T follicular helper cell (primary cell): ENCODE measurements around the gene ATP5PD.
A peak's percentile ranks its signal among the peaks of the same experiment; 100 is the strongest.
"Not testable (repeated sequence)": the region's sequence is repeated elsewhere in the genome, so short reads cannot be mapped to it uniquely, and the experiment has no call there.

Experiments
- DNase-seq: peaks from one replicate; pipeline ENCODE4 v3.0.0-alpha.2; 2020; ENCODE audit warnings: low read depth

ATP5PD gene

DNA sequence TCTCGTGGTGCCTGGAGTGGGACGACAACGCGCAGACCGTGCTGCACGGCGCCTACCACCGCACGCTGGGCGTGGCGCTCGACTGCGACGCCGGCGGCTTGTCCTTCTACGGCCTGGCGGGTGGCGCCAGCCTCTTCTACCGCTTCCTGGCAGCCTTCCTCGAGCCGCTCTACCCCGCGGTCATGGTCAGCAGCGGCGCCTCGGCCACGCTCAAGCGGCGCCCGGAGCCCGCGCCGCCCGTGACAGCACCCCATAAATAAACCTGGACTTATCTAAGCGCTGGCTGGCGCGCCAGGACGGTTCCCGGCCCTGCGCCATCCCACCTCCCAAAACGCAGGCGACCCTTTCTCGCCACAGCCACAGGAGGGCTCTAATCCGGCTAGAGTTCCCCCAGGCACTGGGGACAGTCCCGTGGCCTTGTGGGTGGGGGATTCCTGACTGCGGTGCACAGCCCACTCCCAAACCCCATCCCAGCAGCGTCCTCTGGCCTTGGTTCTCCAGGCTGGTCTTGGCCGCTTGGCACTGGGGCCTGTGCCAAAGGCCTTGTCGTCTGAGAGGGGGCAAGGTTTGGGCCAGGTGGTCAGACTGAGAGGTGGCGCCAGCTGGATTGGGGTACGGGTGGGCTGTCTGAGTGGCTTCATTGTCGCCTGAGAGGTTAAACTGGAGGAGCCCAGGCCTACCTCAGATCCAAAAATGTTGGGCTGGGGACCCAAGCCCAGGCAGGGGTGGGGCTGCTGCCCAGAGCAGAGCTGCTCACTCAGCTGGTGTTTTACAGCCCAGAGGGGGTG is 30.9 kb upstream of the ATP5PD start:
- peak; percentile 19 for DNase-seq

DNA sequence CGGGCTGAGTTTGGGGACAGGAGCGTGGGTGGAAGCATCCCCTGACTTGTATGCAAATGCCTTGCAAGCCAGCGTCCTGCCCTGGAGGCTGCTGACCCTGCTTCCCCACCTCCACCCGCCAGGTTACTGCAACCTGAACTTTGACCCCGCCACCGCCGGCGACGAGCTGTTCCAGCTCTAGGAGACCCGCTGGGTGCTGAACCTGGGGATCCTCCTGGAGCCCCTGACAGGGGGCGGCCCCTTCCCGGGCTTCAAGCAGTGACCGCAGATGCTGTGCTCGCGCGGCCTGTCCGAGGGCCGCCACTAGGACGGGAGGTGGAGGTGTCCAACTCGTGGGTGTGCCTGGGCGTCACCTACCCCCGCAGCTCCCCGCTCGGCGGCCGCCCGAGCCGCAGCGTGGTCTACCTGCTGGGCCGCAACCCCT is 30.3 kb upstream of the ATP5PD start:
- DNase-seq: no peak

DNA sequence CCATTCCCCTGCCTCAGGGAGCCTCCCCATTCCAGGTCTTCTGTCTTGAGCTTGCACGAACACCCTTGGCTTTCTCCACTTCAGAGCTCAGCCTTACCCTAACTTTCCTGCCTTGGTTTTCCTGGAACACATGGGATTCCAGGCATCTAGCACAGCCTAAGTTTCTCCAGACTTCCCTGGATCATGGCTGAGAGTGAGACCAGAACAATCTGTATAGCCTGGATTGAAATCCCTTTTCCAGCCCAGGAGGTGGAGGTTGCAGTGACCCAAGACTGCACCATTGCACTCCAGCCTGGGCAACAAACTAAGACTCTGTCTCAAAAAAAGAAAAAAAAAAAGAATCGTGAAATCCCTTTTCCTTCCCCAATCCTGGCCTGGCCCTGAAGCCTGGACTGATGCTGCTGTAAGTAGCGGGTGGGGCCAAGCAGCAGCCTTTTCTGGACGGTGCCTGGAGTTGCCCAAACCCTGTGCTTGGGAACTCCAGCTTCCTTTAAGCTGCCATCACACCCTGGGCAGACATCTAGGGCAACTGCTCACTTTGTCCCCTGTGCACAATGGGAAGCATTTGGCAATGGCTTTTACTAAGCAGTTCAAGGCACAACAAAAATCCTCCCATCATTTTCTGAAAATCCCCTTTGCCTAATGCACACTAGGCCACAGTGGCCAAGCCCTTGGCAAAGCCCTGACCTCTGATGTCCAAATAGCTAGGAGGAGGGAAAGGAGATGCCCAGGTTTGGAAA is 29.0 kb upstream of the ATP5PD start:
- DNase-seq: no peak

DNA sequence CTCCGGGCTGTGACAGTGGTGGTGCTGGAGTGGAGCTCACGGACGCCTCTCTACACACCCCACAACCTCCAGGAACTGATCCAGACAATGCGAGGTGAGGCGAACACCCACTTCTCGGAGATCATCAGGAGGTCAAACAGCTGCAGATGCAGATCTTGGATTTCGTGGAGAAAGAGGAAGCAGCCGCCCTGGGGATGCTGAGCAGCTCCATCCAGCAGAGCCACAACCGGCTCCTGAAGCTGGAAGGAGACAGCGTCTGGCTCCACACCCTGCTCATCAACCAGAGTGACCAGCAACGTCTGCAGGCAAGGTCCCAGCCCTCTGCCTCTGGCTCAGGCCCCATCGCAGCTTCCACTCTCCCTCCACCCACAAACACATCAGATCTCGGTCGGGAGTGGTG is 27.8 kb upstream of the ATP5PD start:
- DNase-seq: no peak

DNA sequence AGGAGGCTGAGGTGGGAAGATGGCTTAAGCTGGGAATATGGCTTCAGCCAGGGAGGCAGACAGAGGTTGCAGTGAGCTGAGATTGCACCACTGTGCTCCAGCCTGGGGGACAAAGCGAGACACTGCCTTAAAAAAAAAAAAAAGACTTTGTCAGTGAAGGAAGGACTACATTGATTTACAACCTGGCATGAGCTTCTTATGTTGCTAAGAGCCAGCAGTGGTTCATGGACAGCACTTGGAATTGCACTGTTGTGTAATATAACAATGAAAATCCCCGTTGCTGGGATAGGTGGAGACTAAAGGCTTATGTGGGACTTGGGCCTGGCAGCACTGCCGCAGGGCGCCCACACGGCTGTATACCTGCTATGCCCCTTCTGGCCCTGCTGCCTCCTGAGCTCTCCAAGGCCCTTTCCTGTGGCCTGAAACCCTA is 26.9 kb upstream of the ATP5PD start:
- no peak for DNase-seq

DNA sequence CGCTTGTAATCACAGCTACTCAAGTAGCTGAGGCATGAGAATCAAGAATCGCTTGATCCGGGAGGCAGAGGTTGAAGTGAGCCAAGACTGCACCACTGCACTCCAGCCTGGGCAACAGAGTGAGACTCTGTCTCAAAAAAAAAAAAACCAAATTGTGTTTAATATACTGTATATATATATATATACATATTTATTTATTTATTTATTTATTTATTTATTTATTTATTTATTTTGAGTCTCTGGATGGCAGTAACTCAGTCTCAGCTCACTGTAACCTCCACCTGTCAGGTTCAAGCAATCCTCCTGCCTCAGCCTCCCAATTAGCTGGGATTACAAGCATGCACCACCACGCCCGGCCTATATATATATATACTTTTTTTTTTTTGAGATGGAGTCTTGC is 26.1 kb upstream of the ATP5PD start:
- DNase-seq: not testable (repeated sequence)

DNA sequence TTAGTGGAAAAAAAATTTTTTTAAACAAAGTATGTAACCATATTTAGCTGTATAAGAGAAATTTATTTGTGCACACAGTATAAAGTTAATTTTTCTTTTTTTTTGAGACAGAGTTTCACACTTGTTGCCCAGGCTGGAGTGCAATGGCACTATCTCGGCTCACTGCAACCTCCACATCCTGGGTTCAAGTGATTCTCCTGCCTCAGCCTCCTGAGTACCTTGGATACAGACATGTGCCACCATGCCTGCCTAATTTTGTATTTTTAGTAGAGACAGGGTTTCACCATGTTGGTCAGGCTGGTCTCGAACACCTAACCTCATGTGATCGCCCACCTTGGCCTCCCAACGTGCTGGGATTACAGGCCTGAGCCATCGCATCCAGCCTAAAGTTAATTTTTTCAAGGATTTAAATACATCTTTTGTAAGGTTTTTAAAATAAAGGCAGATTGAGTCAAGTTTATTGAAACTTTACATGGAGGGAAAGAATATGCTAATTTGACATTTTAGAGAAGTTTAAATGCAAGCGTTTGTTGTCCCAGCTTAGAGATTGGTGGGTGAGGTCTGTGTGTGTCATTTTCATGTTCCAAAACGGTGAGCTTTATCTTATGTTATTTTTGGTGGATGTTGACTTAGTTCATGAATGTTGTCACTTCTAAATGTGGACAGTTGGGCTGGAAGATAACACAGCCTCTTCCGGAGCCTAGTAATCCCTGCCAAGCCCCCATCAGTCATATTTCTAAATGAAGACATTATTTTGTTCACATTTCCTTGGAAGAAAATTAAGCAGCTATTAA is 24.9 kb upstream of the ATP5PD start:
- not testable (repeated sequence) for DNase-seq

DNA sequence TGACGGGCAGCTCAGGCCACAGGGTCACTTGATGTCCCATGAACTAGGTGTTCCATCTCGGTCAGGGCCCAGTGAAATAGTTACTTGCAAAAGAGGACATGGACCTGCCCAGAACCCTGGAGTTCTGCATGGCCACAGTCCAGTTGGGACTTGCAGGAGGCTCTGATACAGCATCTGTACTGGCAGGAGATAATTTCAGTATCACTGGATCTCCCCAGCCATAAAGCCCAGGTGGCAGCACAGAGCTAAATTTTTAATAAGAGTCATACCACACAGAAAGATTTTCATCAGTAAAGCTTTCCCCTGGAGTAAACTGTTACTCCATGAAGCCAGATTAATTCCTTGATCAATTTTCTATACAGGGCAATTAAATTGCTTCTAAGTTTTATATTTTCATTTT is 23.0 kb upstream of the ATP5PD start:
- no peak for DNase-seq

DNA sequence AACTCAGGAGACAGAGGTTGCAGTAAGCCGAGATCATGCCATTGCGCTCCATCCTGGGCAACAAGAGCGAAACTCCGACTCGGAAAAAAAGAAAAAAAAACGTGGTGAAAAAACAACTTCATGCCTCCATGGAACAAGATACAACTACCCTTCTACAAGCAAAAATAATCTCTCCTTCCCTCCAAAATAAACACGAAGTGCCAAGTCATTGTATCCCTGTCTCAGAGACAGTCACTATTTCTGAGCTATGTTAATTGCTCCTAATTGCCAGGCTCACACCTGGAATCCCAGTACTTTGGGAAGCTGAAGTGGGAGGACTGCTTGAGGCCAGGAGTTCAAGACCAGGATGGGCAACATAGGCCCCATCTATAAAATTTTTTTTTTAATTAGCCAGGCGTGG is 22.0 kb upstream of the ATP5PD start:
- DNase-seq: no peak

DNA sequence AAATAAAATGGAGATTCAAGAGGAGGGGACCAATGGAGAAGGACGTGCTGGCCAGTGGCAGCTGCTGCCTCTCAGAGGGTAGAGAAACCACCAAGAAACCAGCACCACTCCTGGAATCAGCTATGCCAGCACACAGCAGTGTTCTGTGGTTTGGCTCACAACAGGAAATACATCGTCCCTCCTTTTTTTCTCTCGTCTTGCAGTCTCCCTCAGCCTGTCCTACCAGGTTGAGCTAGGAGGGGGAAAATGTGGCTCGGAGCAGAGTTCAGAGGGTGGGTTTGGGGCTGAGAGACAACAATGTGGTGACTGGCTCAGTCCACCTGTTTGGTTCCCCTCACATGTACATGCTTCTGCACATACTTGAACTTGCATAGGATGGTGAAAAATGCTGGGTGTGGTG is 21.1 kb upstream of the ATP5PD start:
- no peak for DNase-seq

DNA sequence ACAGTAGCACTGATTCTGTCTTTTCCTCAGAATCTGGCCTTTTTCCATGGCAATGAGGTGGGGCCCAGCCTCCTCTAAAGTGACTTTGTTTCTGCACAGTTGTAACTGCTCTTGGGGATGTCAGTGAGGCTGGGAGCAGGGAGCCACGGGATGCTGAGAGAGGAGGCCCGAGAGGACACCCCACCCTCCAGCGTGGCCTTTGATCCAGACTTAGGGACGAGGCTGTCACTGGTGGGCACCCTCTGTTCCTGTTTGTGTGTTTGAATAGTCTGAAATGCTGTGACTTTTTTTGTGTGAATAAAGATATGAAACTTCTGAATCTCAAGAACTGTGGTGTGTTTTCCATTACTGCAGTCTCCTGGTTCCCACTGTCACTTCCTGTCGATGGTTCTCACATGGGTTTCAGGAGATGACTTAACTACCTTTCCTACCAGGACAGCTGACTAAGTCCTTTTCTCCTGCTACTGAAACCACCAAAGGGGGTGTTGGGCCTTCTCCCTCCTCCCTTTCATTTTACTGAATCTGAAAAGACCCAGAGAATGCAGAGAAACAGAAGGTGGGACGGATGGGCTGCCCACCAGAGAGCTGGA is 18.9 kb upstream of the ATP5PD start:
- DNase-seq: no peak

DNA sequence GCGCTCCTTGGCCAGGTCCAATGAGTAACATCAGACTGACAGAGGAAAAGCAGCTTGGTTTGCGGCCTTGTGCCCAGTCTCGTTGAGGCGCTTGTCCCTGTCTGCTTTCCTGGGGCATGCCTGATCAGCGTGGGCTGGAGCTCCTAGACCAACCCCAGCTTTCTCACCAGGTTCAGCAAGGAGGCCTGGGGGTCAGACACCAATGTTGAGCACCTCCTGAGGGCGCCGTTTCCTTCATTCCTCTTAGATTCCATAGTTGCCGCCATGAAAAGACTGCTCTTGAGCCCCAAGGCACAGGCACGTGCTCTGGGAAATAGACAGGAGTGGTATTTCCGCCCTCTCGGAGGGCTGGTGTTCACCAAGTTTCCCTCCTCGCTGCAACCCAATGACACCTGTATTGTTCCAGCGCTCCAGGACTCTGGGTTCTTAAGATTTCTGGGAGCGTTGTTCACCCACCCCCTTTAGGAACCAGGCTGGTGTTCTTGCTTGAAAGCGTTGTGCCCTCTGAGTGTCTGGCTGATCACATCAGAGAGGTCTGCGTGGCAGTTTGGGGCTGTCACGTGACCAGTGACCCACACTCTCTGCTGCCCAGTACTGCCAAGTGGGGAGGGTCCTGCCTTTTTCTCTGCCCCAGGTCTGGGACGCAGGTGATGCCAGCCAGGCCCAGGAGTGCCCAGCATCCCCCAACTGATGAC is 18.2 kb upstream of the ATP5PD start:
- no peak for DNase-seq

DNA sequence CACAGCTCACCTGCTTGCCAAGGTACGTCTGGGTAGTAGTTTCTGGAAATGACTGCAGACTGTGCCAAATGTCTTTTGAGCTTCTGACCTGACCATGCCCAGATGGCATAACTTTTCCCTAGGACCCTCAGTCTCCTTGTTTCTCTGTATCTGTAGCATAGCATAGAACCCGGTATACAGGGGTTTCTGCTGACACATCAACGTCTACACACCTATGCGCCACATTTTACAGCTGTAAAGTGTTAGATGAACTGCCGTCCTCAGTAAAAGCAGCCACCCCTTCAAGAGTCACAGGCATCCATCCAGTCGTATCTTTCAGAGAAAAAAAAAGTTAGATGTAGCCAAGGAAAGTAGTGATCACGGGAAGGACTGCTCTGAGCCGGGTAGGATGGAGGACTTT is 17.7 kb upstream of the ATP5PD start:
- DNase-seq: no peak

DNA sequence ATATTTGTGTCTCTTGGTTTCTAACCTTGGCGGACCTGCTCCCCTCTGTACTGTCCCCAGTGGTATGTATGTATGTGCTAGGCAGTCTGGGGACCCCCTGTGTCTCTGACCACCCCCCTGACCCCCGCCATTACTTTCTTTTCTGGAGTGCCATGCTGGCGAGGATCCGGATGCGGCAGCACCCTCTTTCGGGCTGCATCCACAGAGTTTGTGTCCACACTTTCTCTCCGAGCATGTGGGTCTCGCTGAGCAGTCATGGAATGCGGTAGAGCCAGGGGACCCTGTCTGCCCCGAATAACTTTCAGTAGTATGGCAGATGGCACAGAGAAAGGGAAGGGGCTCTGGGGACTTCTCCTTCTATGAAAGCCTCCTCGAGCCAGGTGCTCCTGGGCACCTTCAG is 17.3 kb upstream of the ATP5PD start:
- no peak for DNase-seq

DNA sequence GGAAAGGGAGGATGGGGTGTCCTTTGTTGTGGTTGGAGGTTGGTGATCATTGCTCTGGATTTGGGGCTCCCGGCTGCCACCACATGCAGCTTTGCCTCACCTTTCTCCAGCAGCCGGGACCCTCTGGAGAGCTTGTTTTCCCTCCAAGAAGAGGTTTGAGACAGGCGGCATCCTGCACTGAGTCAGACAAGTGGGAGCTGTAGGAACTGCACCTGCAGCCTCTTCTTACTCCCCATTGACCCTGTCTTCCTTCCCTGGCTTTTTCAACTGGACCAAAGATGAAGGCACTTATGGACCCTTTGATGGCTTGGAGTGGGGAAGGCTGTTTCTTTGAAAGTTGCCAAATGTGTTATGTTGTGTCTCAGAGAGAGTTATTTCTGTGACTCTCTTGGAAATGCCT is 16.9 kb upstream of the ATP5PD start:
- no peak for DNase-seq

DNA sequence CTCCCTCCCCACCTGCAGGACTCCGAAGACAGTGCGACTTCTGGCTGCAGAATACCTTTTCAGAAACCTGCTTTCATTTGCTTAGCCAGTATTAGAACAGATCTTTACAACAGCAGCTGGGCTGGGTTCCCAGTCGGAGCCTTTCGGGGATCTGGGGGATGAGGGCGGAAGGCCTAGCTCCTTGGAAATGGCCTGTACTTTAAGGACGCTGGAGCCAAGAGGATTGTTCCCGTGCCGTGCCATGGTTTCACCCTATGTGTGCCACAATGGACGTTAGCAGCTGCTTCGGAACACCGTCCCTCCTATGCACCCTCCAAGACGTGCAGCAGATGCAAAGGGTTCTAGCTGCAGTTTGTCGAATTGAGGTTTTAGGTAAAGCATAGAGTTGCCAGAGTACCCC is 16.4 kb upstream of the ATP5PD start:
- no peak for DNase-seq

DNA sequence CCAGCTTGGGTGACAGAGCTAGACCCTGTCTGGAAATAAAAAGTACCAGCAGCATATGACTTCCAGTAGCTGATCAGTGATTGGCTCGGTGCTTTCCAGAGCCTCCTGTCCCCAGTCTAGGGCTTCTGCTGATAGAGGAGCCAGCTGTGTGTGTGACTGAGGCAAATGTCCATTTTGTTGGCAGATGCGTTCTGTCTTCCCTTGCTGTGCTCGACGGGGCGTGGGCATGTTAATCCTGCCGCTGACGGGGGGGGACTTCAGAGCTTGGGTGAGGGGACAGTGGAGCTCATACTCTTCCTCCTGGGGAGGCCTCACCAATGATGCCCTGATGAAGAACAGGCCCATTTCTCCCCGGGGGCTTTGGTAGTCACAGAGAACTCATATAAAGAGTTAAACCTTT is 14.8 kb upstream of the ATP5PD start:
- DNase-seq: no peak

DNA sequence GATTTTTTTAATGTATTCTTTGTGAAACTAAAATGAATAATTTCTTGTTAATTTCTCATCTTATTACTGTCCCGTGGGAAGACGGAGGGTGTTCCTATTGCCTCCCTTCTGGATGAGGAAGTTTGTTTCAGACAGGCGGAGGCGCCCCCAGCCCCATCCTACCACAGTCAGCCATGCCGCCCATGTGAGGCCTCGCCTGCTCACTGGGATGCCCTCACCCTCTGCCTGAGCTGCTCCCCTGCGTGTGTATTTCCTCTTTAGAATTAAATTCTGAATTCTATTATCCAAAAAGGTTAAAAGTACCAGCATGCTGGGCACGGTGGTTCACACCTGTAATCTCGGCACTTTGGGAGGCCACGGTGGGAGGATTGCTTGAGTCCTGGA is 14.3 kb upstream of the ATP5PD start:
- DNase-seq: no peak

DNA sequence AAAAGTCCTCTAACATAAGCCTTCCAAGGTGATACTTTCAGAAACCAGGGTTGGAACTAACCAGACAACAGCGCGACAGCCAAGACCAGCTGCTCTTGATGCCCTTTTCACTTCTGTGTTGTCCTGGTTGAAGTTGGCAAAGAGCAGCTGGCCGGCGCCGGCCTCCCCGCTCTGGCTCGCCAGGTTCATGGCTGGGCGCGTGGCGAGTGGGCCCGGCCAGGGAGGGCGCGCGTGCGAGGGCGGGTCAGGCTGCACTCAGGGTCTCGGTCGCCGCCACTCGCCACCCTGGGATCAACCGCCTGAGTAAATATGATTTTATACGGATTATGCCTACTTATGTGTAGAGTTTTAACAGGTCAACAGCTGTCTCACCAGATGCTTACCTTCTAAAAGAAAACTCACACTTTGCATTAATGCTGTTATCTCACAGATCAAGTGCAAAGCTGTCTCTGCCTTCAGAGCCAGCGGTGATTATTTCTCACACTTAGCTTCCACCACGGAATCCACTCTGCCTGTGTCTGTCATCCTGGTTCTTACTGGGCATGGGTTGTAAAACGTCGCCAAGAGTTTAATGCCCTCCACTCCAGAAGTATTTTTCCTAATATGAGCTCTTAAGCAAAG is 13.8 kb upstream of the ATP5PD start:
- DNase-seq: no peak

DNA sequence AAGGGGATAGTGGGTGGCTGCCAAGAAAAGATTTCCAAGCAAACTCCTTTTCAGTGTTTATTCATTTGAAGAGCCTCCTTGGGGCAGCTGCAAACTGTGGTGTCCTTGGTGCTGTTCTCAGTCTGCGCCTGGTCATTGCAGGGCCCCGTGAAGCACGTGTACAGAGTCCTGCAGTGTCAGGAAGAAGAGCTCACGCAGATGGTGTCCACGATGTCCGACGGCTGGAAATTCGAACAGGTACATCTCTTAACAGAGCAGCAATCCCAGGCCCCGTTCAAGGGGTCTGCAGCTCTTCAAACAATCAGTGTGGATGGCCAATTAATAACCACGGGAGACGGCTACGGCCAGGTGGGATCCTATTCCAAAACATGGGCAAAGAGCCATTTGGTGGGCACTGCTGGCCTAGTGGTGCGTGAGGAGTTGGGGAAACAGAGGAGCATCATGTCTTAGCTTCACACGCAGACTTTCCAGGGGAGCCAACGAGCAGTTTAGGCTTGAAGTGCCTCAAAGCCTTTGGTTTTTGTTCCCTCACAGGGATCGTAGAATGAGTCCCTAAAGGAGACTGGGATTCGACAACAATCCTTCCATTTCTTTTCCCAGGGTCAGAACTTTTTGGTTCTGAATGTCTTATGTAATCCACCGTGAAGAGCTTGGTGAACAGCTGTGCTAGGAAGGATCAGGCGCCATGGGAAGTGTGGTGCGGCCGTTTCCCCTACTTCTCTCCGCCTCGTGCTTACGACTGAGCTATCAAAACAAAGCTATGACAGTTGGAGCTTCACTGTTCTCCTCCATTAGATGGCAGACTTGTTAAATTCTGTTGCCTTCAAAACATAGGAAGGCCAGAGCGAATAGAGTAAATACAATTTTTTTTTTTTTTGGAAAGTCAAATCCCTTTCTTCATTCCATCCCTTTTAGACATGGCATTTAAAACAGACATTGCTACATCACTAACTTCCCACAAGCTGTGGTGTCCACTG is 12.9 kb upstream of the ATP5PD start:
- no peak for DNase-seq
